Measurements from ENCODE around the gene WIPI1. TPM values are rescaled to one million over a fixed set of nuclear protein-coding genes. Genes with fewer than 3 reads are reported as not detected.
A peak's percentile ranks its signal among the peaks of the same experiment; 100 is the strongest.

WIPI1 gene
- total RNA-seq, result 10 to 100 TPM; 23.0 to 32.2 (median 25.5) TPM

- no peak for DNase-seq
- intact Hi-C loops (cut with DNase I), result no loop called here
- 0% methylated on average over 2 of the region's 39 CpGs; no CpG with 5 or more reads in 1 of the 2 donors for WGBS, 2 donors
- Histone ChIP-seq H3K4me1 (peaks cover 14 to 66% (median 36%) of the 10 kb centered on the region in 3 donors), H3K27me3 (no peaks in the 10 kb centered on the region), H3K27ac (peak within 1 kb of the TSS; percentile 91 to 96 (median 95)), H3K36me3 (peaks cover 0 to 4% (median 0%) of the 10 kb centered on the region in 3 donors), H3K4me3 (peak within 1 kb of the TSS; percentile 72 to 79 (median 76)), H3K9me3 (no peaks in the 10 kb centered on the region)
- TF ChIP-seq POLR2A (IDR thresholded peaks at IDR 0.05) (peak in 2 of 4 donors; percentile 14 to 43), CTCF (IDR thresholded peaks at IDR 0.05) (no peak)
Measured at GRCh38 chr17:68457168-68457538, at the start of gene WIPI1. WIPI1 (minus strand) TSS chr17:68457496; CDS start chr17:68457421, 75 bp downstream.

- intact Hi-C loops (cut with DNase I), result no loop called here
- TF ChIP-seq CTCF (IDR thresholded peaks at IDR 0.05) (no peak), POLR2A (IDR thresholded peaks at IDR 0.05) (no peak)
- Histone ChIP-seq H3K27me3 (no peaks in the 10 kb centered on the region), H3K27ac (no peak overlapping the region), H3K9me3 (no peaks in the 10 kb centered on the region), H3K4me3 (no peak overlapping the region), H3K4me1 (peaks cover 4 to 19% (median 7%) of the 10 kb centered on the region in 3 donors), H3K36me3 (no peaks in the 10 kb centered on the region)
- no peak for DNase-seq
- WGBS, 2 donors, result 79 to 91% methylated on average over 1 of the region's 1 CpG
Measured at GRCh38 chr17:68505951-68506350, 48.7 kb upstream of the WIPI1 start.

GRCh38 chr17:68501074-68501473 lies 43.8 kb upstream of the WIPI1 start:
- WGBS, 2 donors, result 73% methylated on average over 3 of the region's 3 CpGs
- Histone ChIP-seq H3K4me3 (no peak overlapping the region), H3K27ac (no peak overlapping the region), H3K27me3 (no peaks in the 10 kb centered on the region), H3K4me1 (peaks cover 0 to 14% (median 0%) of the 10 kb centered on the region in 3 donors), H3K9me3 (no peaks in the 10 kb centered on the region), H3K36me3 (no peaks in the 10 kb centered on the region)
- intact Hi-C loops (cut with DNase I), result no loop called here
- DNase-seq, result no peak
- TF ChIP-seq CTCF (IDR thresholded peaks at IDR 0.05) (no peak), POLR2A (IDR thresholded peaks at IDR 0.05) (no peak)

- WGBS, 2 donors, result 84 to 93% methylated on average over 4 to 5 of the region's 5 CpGs
- TF ChIP-seq POLR2A (IDR thresholded peaks at IDR 0.05), result no peak
- TF ChIP-seq CTCF (IDR thresholded peaks at IDR 0.05), result no peak
- Histone ChIP-seq H3K36me3 (no peaks in the 10 kb centered on the region), H3K9me3 (no peaks in the 10 kb centered on the region), H3K4me3 (no peak overlapping the region), H3K4me1 (peaks cover 0 to 14% (median 0%) of the 10 kb centered on the region in 3 donors), H3K27me3 (no peaks in the 10 kb centered on the region), H3K27ac (no peak overlapping the region)
- no peak for DNase-seq
- intact Hi-C loops (cut with DNase I), result no loop called here
Measured at GRCh38 chr17:68499587-68499986, 42.3 kb upstream of the WIPI1 start.

GRCh38 chr17:68498479-68499326 lies 41.4 kb upstream of the WIPI1 start:
- intact Hi-C loops (cut with DNase I), result no loop called here
- H3K27ac ChIP-seq, result peak overlapping the region in 2 of 4 donors; percentile 47 to 75
- no peak for DNase-seq
- H3K27me3 ChIP-seq, result no peaks in the 10 kb centered on the region
- H3K9me3 ChIP-seq, result no peaks in the 10 kb centered on the region
- 40 to 57% methylated on average over 7 of the region's 7 CpGs for WGBS, 2 donors
- H3K4me3 ChIP-seq, result no peak overlapping the region
- TF ChIP-seq POLR2A (IDR thresholded peaks at IDR 0.05) (no peak), CTCF (IDR thresholded peaks at IDR 0.05) (no peak)
- no peaks in the 10 kb centered on the region for H3K36me3 ChIP-seq
- H3K4me1 ChIP-seq, result peaks cover 0 to 16% (median under 1%) of the 10 kb centered on the region in 3 donors
